ENCODE data around the gene TMEM208.

DNA sequence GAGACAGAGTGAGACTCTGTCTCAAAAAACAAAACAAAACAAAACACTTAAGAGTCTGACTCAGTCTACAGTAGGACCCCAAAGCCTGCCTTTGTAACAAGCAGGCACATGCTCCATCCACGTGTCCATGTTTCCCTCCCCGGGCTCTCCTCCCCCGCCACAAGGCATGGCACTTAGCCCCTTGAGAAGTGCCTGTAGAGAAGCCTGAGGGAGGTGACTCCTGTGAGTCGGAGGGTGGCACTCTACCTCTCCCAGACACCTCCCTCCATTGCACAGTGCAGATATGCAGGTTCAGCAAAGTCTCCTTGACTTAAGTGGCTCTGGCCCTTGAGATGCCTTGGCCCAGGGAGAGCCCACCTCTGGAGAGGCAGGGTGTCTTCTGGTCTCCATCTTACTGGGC, 13.6 kb downstream of the TMEM208 start:
- TF ChIP-seq, protein P1, sequence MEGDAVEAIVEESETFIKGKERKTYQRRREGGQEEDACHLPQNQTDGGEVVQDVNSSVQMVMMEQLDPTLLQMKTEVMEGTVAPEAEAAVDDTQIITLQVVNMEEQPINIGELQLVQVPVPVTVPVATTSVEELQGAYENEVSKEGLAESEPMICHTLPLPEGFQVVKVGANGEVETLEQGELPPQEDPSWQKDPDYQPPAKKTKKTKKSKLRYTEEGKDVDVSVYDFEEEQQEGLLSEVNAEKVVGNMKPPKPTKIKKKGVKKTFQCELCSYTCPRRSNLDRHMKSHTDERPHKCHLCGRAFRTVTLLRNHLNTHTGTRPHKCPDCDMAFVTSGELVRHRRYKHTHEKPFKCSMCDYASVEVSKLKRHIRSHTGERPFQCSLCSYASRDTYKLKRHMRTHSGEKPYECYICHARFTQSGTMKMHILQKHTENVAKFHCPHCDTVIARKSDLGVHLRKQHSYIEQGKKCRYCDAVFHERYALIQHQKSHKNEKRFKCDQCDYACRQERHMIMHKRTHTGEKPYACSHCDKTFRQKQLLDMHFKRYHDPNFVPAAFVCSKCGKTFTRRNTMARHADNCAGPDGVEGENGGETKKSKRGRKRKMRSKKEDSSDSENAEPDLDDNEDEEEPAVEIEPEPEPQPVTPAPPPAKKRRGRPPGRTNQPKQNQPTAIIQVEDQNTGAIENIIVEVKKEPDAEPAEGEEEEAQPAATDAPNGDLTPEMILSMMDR (IDR thresholded peaks at IDR 0.05): no peak
- TF ChIP-seq POLR2A (IDR thresholded peaks at IDR 0.05) (no peak), POLR2AphosphoS5 (IDR thresholded peaks at IDR 0.05) (peak; percentile 18)
